ENCODE results near the gene ADGRL2.
A peak's percentile ranks its signal among the peaks of the same experiment; 100 is the strongest.

ADGRL2 gene

DNA sequence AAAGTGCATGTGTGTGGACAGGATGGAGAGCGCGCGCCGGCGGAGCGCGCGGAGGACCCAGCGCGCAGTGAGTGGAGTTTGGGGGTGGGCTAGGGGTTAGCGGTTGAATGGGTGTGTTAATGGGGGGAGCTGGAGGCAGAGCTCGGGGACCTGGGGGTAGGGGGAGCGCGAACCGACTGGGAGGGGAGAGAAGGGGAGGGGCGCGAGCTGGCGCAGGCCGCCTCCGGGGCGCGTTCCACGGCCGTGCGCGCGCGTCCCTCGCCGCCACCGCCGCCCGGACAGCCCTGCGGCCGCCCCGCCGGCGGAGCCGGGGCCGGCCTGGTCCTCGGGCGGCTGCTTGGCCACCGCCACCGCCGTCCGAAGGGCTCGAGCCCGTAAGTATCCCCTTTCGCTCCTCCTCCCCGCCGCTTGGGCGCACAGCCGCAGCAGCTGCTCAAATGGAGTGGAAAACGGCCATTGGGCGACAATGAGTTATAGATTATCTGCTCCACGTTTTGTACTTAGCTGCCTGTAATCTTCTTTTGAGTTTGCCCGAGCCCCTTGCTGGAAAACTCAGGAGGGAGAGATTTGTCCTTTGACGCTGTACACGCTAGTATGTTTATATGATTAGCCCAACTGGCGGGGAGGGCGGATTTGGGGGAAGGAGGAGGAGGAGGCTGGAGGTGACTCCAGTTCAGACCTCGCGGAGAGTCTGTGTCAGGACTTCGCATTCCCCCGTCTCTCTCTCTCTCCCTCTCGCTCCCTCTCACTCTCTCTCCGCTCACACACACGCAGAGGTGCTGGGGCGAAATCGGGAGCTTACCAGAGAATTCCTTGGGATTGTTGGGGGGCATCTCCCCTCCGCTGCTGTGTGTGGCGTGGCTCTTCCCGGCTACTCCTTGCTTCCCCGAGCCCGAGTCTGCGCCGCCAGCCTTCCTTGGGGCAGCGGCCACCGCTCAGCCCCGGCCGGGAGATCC is at the start of gene ADGRL2:
Gene ADGRL2, plus strand, starts transcription at position 240 of the 956 bp plus-strand sequence. CDS start 36,051 bp downstream, outside the sequence.
- peak; percentile 71 for DNase-seq

DNA sequence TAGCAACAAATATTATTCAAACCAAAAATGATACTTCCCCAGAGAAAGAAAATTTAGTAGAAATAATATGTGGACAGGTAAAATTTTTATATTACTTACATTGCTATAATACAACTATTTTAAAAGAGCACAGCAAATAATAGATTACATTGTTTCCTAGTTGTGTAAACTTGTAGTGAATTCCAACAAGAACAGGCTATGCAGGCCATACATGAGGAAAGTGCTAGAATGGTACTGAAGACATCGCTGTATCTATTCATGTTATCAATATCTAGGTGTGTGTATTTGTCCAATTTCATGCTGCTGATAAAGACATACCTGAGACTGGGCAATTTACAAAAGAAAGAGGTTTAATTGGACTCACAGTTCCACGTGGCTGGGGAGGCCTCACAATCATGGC is 47.9 kb upstream of the ADGRL2 start:
- DNase-seq: no peak

DNA sequence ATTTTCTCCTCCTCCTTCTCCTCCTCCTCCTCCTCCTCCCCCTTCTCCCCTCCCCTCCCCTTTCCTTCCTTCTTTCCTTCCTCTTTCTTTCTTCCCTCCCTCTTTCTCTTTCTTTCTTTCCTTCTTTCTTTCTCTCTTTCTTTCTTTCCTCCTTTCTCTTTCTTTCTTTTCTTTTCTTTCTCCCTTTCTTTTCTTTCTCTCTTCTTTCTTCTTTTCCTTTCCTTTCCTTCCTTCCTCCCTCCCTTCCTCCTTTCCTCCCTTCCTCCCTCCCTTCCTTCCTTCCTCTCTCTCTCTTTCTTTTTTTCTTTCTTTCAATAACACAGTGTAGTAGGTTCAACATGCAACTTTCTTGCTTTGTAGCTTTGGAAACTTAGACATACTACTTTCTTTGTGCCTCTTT is 46.3 kb upstream of the ADGRL2 start:
- no peak for DNase-seq

DNA sequence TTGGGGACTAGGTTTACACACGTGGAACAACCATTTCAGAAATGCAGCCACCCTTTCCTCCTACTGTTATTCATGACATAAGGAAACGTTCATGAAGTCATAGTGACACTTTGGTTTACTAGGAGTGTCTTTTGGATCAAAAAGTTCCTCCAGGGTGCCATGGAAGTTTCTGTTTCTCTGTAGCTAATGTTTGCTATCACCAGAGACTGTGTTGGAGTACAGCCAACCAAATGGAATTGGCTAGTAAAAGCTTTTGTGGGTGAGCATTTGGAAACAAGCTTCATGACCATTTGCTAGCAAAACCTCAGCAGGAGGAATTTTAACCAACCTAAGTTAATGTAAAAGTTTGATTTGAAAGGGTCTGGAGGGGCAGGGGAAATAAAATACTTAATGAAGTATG is 43.9 kb upstream of the ADGRL2 start:
- DNase-seq: no peak

DNA sequence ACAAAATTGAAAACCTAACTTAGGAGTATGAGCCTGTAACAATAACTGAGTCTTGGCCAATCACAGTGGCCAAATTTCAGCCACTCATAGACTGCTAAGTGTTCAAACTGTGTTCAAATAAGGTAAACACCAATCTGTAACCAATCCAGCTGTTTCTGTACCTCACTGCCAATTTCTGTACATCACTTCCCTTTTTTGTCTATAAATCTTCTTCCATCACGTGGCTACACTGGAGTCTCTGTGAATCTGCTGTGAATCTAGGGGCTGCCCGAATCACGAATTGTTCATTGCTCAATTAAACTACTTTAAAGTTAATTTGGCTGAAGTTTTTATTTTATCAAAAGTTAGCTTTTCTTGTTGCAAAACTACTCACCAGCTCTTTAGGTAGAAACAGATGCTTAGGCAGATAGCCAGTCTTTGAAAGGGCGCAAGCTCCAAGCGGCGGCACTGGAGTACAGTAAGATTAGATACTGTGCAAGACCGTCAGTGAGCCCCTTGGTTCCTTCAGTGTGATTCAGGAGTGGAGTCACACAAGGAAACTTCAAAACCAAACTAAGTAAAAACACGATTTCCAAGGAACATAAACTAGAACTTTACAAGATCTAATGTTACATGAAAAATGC is 43.2 kb upstream of the ADGRL2 start:
- no peak for DNase-seq

DNA sequence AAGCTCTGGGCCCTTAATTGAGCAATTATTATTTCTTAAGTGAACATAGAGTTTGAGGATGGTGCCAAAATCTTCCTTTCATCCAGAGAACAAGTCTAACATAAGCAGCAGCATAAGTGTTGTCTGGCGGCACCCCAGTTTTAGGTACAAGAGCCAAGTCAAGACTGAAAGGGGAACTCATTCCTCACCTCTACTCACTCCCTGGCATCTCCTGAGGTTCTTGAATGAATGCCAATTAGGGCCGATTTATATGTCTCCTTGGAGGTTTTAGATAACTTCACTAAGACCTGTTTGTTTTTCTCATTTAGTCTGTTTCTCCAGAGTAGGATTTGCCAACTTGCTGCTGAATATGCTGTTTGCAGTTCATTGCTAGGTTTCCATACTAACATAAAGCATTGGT is 42.6 kb upstream of the ADGRL2 start:
- no peak for DNase-seq

DNA sequence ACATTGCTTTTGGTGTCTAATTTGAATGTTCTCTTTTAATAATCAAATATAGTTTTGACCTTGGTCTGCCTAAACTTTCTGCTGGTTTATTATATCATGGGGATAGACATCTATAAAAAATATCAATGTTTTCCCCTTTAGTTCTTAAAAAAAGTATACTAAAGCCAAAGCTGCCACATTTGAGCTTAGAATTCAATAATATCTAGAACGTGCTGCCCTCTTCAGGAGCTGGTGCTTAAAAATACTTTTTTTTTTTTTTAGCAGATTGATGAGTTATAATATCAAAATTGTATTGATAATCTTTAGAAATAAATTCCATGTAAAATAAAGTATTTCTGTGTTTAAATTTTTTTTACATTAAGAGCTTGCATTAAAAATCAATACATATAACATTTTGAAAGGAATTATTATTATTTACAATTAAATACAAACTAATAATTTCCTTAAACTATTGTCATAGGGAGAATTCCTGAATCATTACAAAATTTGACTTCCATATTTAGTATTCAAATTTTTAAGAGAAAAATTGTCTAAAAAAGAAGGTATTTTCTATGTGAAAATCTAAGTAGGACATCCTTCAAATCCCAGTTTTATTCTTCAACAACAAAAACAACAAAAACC is 40.1 kb upstream of the ADGRL2 start:
- peak; percentile 16 for DNase-seq

DNA sequence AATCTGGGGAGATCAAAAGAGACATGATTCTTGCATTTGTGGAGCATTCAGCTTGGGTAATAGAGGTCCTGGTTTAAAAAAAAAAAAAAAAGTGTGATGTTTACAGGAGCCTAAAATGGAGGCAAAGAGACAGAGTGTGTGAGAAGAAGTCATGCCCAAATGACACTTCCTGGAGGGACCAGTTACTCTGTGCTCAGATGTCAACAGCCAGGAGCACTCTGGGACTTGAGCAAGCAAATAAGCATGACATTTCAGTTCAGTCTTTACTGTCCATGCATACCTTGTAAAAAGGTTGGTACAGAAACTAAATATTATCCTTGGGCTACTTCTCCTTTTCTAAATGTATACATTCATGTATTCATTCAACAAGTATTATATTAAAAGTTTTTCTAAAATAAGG is 25.2 kb upstream of the ADGRL2 start:
- DNase-seq: no peak

DNA sequence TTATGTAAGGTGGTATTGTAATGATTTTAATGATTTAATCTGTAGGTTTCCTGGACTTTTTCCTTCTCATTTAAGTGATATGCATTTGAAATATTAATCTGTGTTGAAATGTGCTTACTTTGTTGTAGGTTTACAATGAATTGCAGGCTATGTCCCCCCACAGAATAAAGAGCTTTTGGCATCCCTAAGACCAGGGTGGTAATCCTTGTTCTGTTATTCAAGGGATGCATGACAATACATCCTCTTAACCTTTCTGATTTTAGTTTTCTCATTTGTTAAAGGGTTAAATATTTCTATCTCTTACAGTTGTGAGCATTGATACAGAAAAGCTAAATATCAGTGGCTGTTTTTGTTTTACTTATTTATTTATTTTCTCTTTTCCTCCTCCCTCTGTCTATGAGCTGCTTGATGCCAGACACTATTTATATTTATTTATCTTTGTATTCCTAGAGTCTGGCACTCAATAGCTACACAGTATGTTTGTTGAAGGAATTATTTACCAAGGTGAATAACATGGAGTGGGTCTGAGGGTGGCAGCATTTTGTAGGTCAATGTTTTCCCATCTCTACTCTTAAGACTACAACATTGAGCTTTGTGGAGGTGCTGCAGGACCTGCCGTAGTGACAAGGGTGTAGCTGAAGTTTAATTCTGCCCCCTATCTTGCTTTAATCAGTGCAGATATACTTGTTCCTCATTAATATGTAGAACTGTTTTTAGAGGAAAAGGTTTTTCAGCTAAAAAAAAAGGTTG is 19.9 kb upstream of the ADGRL2 start:
- no peak for DNase-seq

DNA sequence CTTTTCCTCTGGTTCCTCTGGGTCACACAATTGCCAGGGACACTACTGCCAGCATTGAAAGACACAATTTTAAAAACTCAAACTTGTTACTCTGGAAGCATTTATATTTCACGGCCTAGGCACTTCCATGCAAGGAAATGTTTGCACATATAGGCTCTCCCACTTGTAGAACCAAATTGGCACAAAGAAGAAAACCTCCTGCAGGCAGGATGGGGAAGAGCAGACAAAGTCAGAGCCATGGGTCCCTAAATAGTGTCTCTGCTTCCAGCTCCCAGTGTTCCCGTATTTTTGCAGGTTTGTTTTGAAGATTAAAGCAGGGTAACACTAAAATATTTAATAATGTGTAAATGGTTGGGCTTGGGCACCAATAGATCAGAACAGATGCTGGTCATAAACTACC is 19.0 kb upstream of the ADGRL2 start:
- no peak for DNase-seq

DNA sequence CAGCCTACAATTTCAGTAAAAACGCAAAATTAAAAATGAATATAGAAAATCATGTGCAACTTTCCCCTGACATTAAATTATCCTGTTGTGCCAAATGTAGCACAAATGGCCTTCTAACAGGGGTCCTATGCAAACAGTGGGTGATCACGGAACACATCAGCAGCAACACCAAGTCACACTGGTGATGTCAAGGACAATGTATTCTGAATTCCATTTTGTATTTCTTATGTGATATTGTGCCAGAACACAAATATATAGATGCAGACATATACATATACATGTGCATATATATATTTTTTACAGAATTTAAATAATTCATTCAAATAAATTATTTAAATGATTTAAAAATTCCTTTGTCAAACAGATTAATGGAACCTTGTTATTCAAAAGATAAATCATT is 8.6 kb upstream of the ADGRL2 start:
- no peak for DNase-seq

DNA sequence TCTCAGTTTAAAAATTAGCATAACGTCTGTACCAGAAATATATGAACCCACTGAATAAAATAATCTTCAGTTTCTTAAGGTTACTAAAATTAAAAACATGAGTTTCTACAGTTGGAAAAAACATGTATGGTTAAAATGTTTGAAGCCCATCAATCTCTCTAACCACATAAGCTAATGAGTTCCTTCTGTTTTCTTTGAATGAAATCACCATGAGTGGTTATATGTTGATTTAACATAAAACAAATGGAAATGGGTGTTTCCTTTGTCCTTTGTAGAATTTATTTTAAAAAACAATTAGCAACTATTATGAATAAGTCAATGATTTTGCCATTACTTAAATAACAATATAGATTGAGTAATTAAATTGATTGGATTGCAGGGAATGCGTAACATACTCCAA is 3.0 kb upstream of the ADGRL2 start:
- DNase-seq: no peak

DNA sequence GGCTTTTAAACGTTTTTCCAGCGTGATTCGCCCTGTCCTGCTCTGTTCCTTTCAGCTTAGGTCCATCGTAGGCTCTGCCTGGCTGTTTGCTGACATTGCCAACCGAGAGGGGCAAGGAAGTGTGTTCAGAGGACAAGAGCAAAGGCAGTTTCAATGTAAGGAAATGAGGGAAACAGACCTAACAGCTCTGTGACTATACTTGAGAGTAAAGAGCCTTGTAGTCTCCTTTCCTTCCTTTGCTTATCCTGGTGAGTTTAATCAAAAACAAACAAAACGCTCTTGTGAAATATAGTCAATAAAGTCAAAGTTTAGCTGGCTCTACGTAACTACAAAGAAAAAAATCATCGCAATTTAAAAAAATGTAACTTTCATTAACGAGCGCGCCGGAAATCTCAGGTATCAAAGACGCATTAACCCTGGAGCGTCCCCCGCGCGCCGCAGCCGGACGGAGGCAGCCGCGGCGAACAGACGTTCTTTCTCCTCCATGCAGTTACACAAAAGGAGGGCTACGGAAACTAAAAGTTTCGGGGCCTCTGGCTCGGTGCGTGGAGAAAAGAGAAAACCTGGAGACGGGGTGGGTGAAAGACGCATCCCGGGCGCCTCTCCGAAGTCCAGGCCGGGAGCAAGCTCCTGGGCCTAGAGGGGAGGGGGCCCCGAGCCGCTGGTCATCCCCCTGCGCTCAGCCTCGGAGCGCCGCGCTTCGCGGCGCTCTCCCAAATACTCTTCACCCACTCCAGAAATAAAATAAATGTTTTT is 617 bp upstream of the ADGRL2 start:
- peak; percentile 50 for DNase-seq

DNA sequence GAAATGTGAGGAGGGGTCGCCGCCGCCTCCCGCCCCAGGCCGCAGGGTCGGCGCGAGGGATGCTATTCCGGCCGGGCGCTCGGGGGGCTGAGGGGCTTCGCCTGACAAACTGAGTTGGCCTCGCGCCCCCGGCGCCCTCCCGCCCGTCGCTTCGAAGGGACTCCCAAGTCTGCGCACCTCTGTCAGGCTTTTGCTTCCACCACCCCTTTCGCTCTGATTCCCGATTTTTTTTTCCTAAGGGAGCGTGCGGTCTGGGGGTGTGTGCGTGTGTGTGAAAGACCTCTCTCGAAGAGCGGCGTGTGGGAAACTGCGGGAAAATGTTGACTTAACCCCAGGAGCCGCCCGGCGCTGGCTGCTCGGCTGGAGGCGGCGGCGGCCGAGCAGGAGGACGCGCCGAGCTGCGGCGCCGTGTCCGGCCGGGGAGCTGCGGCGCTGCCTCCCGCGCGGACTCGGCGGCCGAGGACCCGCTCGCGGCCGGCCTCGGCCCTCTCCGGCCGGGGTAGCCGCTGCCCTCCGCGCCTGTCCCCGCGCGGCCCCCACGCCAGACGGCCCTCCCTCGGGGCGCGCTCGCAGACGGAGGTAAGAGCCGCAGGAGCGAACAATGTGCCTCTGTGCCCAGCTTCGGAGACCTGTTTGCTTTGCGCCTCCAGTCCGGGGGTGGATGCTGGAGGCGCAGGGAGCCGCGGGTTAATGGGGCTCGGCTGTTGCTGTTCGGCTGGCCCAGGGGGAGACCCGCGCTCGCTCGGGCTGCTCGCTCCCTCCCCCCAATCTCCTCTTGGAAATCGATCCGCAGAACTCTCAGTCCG is 1.1 kb downstream of the ADGRL2 start:
- peak; percentile 57 for DNase-seq

DNA sequence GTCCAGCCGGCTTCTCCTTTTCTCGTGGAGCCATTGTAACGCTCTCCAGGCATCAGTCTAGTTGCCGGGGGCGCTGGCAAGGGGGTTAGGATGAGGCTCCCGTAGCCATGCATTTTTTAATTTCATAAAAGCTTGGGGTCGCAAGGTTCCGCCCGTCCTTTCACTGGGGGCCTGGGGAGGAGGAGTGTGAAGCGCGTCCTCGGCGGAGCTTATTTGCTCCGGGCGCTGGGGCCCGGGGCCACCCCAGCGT is 1.6 kb downstream of the ADGRL2 start:
- no peak for DNase-seq

DNA sequence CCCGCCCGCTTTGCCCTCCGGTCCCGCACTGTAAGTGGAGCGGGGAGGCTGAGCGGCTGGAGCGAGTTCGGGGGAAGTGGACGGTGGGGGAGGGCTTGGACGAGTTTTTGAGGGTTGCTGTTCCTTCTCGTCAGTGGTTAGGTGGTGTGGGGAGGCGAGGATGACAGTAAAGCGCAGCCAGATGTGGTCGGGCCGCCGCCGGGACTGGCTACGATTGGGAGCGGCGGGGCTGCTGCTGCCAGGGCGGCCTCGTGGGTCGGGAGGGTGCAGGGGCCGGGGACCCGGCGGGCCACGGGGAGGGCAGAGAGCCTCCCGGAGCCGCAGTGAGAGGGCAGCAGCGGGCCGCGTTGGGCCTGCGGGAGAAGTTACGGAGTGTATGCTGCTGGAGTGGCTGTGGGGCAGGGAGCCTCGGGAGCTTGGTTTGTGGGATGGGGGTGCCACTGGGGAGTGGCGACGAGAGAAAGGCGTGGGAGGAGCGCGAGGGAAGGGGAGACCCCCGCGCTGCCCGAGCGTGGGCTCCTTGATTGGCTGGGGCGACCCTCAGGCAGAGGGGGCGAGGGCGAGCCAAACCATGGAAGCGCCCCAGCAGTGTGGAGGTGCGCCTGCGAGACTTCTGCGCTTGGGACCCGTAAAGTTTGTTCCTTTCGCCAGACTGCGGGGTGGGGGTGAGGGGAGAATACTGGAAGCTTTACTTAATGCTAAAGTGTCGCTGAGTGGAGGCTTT is 2.1 kb downstream of the ADGRL2 start:
- DNase-seq: peak; percentile 57

DNA sequence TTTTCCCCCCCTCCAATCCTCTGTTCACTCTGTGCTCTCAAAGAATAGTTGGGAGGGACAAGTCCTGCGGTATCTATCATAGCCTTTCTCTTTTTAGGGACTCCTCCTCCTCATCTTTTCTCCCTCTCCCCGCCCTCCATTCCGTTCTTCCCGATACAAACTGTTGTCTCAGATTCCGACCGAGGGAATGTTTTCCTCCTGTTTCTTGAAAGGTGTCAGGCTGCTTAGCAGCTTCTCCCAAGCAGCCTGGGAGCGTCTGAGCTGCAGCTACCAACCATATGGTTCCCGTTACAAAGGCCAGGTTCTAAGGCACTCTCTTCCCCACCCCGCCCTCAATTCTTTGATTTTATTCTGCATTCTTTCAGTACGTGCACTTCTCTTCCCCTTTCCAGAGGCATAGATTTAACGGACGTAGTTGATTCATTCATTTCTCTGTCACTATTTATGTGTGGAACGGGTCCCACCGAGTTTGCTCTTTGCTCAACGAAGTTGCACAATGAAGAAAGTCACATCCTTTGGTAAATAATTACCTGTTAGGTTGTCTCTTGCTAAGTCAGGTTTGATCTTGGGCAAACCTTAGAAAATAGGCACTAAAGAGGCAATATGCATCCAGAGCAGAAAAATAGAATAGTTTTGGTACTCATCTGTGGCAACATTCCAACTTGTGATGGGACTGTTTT is 2.8 kb downstream of the ADGRL2 start:
- DNase-seq: no peak

DNA sequence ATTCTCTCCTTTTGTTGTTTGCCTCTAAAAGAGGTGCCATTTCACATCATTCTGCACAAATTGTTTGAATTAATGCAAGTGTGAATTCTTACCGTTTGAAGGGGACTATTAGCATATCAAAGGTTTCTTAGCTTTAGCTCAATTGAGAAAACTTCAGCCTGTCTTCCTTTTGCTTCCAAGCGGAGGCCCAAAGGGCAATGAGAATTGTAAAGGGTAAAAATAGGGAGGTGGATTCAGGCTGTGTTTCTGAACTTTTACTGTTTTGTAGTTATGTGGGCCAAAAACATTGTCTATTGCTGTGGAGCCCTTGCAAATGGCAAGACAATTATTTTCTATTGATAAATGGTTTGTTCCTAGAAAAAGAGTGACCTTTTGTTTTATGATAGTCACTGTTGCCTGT is 3.6 kb downstream of the ADGRL2 start:
- DNase-seq: no peak

DNA sequence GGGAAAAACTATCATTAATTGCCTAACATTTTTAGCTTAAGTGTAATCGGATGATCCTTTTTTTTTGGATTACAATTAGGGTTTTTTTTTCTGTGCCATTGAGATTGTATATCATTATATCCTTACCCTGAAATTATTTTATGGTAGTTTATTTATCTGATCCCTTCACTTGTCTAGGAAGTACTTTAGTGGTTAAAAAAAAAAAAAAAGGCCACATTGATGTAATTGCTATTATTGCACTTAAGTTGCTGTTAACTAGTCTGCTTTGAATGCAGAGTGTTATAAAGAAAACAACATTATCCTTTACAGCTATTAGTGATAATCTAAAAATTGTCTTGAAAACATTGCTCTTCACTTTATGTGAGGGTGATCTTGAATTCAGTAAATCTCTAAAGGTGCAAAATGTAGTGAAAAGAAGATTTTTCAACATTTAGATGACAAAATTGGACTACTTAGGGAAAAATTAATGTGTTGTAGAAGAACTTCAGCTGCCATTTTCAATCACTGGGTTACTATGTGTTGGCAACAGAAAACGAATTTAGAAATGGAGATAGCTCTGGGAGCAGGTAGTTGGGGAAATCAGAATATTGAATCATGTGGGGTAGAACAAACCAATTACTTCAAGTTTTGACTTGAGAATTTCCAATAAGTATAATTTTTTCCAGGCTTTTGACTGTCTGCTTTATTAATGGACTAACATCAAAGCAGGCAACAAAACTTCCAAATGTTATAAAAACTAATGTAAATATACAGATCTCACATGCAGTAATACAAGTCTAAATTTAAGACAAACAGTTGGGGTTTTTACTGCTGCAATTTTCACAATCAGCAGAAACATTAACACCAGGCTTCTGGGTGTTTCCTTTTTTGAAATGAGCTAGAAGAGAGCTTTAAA is 5.0 kb downstream of the ADGRL2 start:
- DNase-seq: no peak

DNA sequence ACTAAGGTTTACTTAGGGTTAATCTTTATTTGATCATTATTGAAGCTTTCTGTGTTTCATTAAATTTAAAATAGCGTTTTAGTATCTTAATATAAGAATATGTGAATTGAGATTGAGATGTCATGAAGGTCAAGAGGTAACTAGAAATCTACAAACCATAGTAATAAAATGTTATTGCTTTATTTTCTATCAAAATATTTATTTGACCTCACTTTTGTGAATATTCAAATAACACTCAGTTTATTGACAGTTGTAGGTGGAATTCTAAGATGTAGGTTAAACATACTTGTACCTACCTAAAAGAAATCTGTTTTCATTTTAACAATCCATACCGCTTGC is 5.7 kb downstream of the ADGRL2 start:
- DNase-seq: no peak
